ENCODE data around the gene SKA3.

SKA3 gene

DNA sequence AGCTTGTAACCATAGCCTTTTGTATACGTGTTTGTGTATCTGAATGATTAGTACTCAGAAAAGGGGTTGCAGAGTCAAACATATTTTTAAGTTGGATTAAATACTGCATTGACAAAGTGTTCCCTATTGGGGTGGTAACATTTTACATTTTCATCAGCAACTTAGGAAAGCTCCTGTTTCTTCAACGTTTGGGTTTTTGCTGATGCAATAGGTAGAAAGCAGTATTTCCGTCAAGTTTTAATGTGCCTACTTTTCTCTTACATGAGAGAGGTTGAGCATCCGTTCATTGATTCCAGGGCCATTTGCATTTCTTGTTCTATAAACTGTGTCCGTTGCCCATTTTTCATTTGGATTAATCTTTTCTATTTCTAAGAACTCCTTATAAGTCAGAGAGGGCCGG, 56.2 kb downstream of the SKA3 start:
- H3K27ac ChIP-seq = no peak overlapping the region
- no peak overlapping the region for H3K4me3 ChIP-seq

- Histone ChIP-seq H3K4me3 (no peak overlapping the region), H3K27ac (no peak overlapping the region)
Observed at GRCh38 chr13:21119526-21119925, 56.8 kb downstream of the SKA3 start.

GRCh38 chr13:21118180-21118579, 58.2 kb downstream of the SKA3 start:
- H3K4me3 ChIP-seq = no peak overlapping the region

DNA sequence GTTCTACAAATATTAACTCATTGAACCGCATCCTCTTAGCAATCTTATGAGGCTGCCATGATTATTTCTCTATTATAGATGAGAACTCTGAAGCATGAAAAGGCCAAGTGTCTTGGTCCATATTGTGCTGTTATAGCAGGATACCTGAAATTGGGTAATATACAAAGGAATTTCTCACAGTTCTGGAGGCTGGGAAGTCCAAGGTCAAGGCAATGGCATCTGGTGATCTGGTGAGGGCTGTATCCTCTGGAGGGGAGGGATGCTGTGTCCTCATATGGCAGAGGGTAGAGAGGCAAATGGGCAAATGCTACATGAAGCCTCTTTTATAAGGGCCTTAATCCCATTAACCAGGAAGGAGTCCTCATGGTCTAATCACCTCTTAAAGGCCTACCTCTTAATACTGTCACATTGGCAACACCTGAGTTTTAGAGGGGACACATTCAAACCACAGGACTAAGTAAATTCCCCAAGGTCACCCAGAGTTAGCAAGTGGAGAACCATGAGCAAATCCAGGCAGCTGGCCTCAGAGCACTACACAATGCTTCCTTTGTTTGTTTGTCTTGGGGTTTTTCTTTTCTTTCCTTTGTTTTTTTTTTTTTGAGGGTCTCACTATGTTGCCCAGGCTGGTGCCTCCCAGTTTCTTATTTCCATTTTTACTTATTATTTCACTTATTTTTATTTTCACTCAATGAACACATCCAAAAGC, 59.1 kb downstream of the SKA3 start:
- Histone ChIP-seq H3K4me3 (no peak overlapping the region), H3K27ac (no peak overlapping the region)

More at GRCh38 chr13:21118180-21118579, 58.2 kb downstream of the SKA3 start:
- no peak overlapping the region for H3K27ac ChIP-seq

- no peak overlapping the region for H3K4me3 ChIP-seq
Observed at GRCh38 chr13:21116141-21116540, 60.2 kb downstream of the SKA3 start.

GRCh38 chr13:21115231-21115630, 61.1 kb downstream of the SKA3 start:
- Histone ChIP-seq H3K27ac (no peak overlapping the region), H3K4me3 (no peak overlapping the region)

More at GRCh38 chr13:21116141-21116540, 60.2 kb downstream of the SKA3 start:
- no peak overlapping the region for H3K27ac ChIP-seq

DNA sequence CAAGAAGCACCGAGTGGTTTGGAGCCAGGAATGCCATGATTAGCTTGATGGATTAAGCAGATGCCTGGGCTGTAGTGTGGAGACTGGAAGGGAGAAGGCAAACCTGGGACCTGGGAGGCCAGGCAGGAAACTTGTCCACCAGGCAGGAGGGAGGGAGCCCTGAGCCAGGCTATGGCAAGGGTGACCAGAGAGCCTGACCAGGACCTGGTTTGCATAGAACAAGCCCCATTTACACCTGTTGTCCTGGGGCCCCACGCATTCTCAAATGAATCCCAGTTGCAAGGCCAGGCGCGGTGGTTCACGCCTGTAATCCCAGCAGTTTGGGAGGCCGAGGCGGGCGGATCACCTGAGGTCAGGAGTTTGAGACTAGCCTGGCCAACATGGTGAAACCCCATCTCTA, 64.8 kb downstream of the SKA3 start:
- Histone ChIP-seq H3K4me3 (no peak overlapping the region), H3K27ac (no peak overlapping the region)

DNA sequence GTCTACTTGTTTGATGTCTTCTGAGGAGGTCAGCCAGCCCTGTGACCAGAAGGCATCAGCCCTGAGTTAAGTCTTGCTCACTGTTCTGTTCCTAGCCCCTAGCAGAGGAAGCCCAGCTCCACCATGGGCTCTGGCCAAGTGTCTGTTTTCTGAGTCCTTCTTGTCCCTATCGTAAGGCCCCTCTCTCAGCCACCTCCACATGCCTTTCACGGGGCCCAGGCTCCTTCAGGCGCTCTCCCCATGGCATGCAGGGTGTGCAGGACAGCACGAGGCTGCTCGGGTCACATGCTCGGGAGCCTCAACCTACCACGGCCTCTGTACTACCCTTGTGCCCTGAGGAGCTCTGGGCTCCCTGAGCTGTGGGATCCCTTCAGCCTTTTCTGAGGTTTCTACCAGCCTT, 67.2 kb downstream of the SKA3 start:
- no peak overlapping the region for H3K27ac ChIP-seq
- H3K4me3 ChIP-seq = no peak overlapping the region

DNA sequence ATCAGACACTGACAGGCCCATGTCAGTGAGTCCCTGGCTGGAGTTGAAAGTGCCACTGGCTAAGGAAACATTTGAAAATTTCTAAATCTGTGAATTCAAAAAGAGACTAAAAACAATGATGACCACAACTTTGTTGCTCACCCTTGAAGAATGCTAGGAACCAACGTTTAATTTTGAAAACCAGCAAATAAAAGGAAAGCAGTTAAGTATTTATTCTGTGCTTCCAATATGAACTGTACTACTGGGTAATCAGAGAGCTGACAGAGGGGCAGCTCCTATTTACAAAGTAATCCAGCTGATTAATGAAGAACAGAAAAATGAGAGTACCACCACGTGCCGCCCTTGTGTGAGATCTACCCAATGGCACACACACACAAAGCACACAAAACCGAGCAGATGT, 70.3 kb downstream of the SKA3 start:
- Histone ChIP-seq H3K4me3 (no peak overlapping the region), H3K27ac (peak overlapping the region in 4 of 21 experiments; percentile 22 to 67 (median 47))

- no peak overlapping the region for H3K27ac ChIP-seq
- H3K4me3 ChIP-seq = no peak overlapping the region
Observed at GRCh38 chr13:21104199-21105019, 71.9 kb downstream of the SKA3 start.

Data from skin epidermis (tissue), 12 donors.